Endodermal cell (in vitro differentiated cells): ENCODE measurements around the gene CLDN9. TPM values are rescaled to one million over a fixed set of nuclear protein-coding genes. Genes with fewer than 3 reads are reported as not detected.
"Not testable (repeated sequence)": the region's sequence is repeated elsewhere in the genome, so short reads cannot be mapped to it uniquely, and the experiment has no call there.

Experiments
- DNase-seq: peaks from one replicate; pipeline ENCODE4 v3.0.0-alpha.2; 2017
- H3K27ac ChIP-seq: 2 replicates; pipeline ENCODE4 v1.5.1; 2013; ENCODE audit warnings: mild to moderate bottlenecking, low read depth, low read length, moderate library complexity
- H3K27me3 ChIP-seq: 2 replicates; pipeline ENCODE4 v1.6.1; 2013; ENCODE audit warnings: mild to moderate bottlenecking, low read length, moderate library complexity; ENCODE audit not compliant: insufficient read depth, control insufficient read depth, poor library complexity, severe bottlenecking
- H3K36me3 ChIP-seq: 2 replicates; pipeline ENCODE4 v1.7.0; 2013; ENCODE audit warnings: mild to moderate bottlenecking, low read length, moderate library complexity; ENCODE audit not compliant: control insufficient read depth, insufficient read depth
- H3K4me1 ChIP-seq: one replicate; pipeline ENCODE4 v1.7.0; 2013; ENCODE audit warnings: low read length; ENCODE audit not compliant: control insufficient read depth, insufficient read depth
- H3K4me3 ChIP-seq: 2 replicates; pipeline ENCODE4 v1.5.1; 2013; ENCODE audit warnings: mild to moderate bottlenecking, low read length, moderate library complexity
- H3K9ac ChIP-seq: 2 replicates; pipeline ENCODE4 v1.6.1; 2013; ENCODE audit warnings: mild to moderate bottlenecking, low read length, moderate library complexity; ENCODE audit not compliant: poor library complexity, severe bottlenecking; ENCODE audit errors: extremely low read depth
- H3K9me3 ChIP-seq: 2 replicates; pipeline ENCODE4 v1.6.1; 2013; ENCODE audit warnings: mild to moderate bottlenecking, low read length, moderate library complexity; ENCODE audit not compliant: control insufficient read depth
- H3K27ac Mint-ChIP-seq: 2 replicates; pipeline ENCODE4 v1.8.0; 2020; ENCODE audit warnings: mixed read lengths
- H3K27me3 Mint-ChIP-seq: 2 replicates; pipeline ENCODE4 v1.8.0; 2021; ENCODE audit warnings: mild to moderate bottlenecking, mixed read lengths; ENCODE audit not compliant: insufficient read depth
- H3K36me3 Mint-ChIP-seq: 2 replicates; pipeline ENCODE4 v1.8.0; 2020; ENCODE audit warnings: low read depth, mixed read lengths
- H3K4me1 Mint-ChIP-seq: 2 replicates; pipeline ENCODE4 v1.8.0; 2020; ENCODE audit warnings: mixed read lengths
- H3K4me3 Mint-ChIP-seq: 2 replicates; pipeline ENCODE4 v1.8.0; 2020; ENCODE audit warnings: mild to moderate bottlenecking, moderate library complexity, mixed read lengths
- H3K9me3 Mint-ChIP-seq: 2 replicates; pipeline ENCODE4 v1.8.0; 2020; ENCODE audit warnings: mild to moderate bottlenecking, mixed read lengths
- CTCF ChIP-seq: fragments of 200-600 bp; sonication (generic); conservative IDR thresholded peaks from 2 replicates; pipeline ENCODE4 v1.5.0; 2021; ENCODE audit warnings: antibody characterized with exemption, mild to moderate bottlenecking
- WGBS, 2 experiments: methylation state at CpG; one replicate each; pipeline versions ENCODE4 v1.1.5 to v1.1.7; 2013; ENCODE audit warnings: missing lambda C conversion rate in 2 of 2, mixed read lengths in 1 of 2; ENCODE audit not compliant: insufficient coverage in 1 of 2, insufficient read length in 1 of 2; 5-methylcytosine and 5-hydroxymethylcytosine counted together
- total RNA-seq, 2 donors: library from RNA; stranded (reverse); fragmentation: NEBNext Ultra II Directional in 1 of 2; extraction: Animal tissue kit (Norgen Biotek cat#: 25700) in 1 of 2; gene quantifications; 2 replicates in 1 of 2; 3 replicates in 1 of 2; pipeline ENCODE4 v1.2.1, GENCODE V29; 2021

The CLDN9 gene
- total RNA-seq, 2 donors from 2014 or later, result 0.18 TPM; not detected in 1

GRCh38 chr16:3053330-3053710, 40.6 kb downstream of the CLDN9 start:
- Mint-ChIP-seq H3K27me3 (peaks cover 51% of the 10 kb centered on the region), H3K36me3 (peaks cover 18% of the 10 kb centered on the region)
- H3K9ac ChIP-seq, H3K4me1 Mint-ChIP-seq, H3K9me3 ChIP-seq, H3K36me3 ChIP-seq, H3K4me1 ChIP-seq, H3K4me3 ChIP-seq, DNase-seq, H3K4me3 Mint-ChIP-seq, H3K27ac ChIP-seq, H3K27ac Mint-ChIP-seq, H3K9me3 Mint-ChIP-seq, H3K27me3 ChIP-seq: not testable (repeated sequence)
- 86 to 93% methylated on average over 4 to 9 of the region's 13 CpGs for WGBS, 2 experiments
- TF ChIP-seq CTCF, result peak; percentile 24

DNA sequence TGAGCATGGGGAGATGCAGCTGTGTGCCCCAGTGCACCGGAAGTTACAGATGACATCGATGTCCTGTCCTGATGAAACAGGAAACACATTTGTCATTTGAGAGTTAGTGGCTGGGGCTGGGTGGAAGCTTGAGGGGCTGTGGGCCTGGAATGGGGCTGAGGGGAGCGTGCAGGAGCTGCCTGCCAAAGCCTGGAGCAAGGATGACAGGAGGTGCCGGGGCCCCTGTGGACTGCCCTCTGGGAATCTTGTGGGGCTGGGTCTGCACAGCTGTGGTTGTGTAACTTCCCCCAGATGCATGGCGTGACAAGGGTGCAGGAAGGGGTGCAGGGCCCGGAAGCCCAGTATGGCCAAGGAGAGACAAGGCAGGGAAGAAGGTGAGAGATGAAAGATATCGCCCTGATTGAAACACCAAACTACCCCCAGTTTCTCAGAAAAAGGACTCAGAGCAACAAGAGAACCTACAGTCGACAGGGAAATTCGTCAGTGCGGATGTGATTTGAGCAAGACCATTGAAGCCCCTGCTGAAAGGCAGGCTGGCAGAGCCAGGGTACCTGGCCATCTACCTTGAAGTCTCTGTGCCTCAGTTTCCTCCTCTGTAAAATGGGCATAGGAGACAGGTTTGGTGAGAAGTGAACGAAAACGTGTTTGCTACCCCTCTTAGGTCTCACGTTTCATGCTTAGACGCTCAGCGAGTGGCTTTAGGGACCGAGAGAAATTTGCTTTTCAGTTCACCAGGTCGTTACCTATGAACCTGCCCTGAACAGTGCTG, 42.4 kb downstream of the CLDN9 start:
- Histone ChIP-seq H3K9ac (no peak overlapping the region), H3K36me3 (no peaks in the 10 kb centered on the region), H3K4me1 (no peaks in the 10 kb centered on the region), H3K27ac (no peak overlapping the region), H3K27me3 (peaks cover 3% of the 10 kb centered on the region), H3K9me3 (no peaks in the 10 kb centered on the region), H3K4me3 (no peak overlapping the region)
- Mint-ChIP-seq H3K36me3 (peaks cover 18% of the 10 kb centered on the region), H3K27me3 (peaks cover 39% of the 10 kb centered on the region), H3K9me3 (no peaks in the 10 kb centered on the region), H3K27ac (no peak overlapping the region), H3K4me1 (peaks cover 7% of the 10 kb centered on the region), H3K4me3 (no peak overlapping the region)
- WGBS, 2 experiments, result 88 to 90% methylated on average over 16 to 17 of the region's 17 CpGs
- DNase-seq, result no peak
- no peak for TF ChIP-seq CTCF

DNA sequence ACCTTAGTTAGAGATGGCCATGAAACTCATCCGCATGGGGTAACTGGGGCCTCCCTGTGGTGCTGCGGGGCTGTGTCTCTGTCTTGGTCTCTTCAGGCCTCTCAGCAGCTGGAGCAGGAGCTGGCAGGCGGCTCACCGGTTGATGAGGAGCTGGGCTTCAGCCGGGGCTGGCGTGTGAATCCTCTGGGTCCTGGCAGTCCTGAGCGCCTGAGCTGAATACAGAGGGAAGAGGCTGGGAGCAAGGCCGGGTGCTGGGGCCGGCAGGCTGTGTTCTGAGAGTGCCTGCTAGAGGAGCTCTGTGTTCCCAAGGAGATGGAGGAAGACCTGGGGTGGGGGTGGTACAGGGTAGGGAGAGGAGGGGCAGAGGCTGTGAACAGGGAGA, 43.0 kb downstream of the CLDN9 start:
- DNase-seq, H3K36me3 ChIP-seq, H3K27ac Mint-ChIP-seq, H3K27ac ChIP-seq, H3K9me3 ChIP-seq, H3K9me3 Mint-ChIP-seq, H3K9ac ChIP-seq, H3K4me1 ChIP-seq, H3K27me3 ChIP-seq, H3K4me3 Mint-ChIP-seq, H3K4me1 Mint-ChIP-seq, H3K4me3 ChIP-seq: not testable (repeated sequence)
- 73 to 100% methylated on average over 1 to 9 of the region's 9 CpGs for WGBS, 2 experiments
- Mint-ChIP-seq H3K36me3 (peaks cover 18% of the 10 kb centered on the region), H3K27me3 (peaks cover 36% of the 10 kb centered on the region)
